AG04450 (cell line): ENCODE data around the gene SEMA4A. TPM values are rescaled to one million over a fixed set of nuclear protein-coding genes. Genes with fewer than 3 reads are reported as not detected.
A peak's percentile ranks its signal among the peaks of the same experiment; 100 is the strongest.

ENCODE experiments used
- CTCF ChIA-PET: fragments of 300-600, 350-600 bp; formaldehyde crosslinking; extraction: SDS; loops from one replicate; lab custom pipeline; 2022; ENCODE audit warnings: antibody characterized with exemption, inconsistent platforms; lab: Charles Lee
- POLR2A ChIA-PET: fragments of 350-600 bp; formaldehyde crosslinking; extraction: SDS; loops from one replicate; lab custom pipeline; 2021; ENCODE audit warnings: antibody characterized with exemption, inconsistent platforms; lab: Yijun Ruan, JAX
- DNase-seq: peaks from one replicate; pipeline ENCODE4 v3.0.0-alpha.2; 2011; ENCODE audit warnings: low read depth, low spot score
- H3K27ac ChIP-seq: one replicate; pipeline ENCODE4 v1.5.1; 2012; ENCODE audit warnings: low read depth, low read length, control low read depth
- H3K27me3 ChIP-seq: one replicate; pipeline ENCODE4 v1.6.0; 2012; ENCODE audit warnings: low read length; ENCODE audit not compliant: control insufficient read depth, insufficient read depth
- H3K4me3 ChIP-seq: 2 replicates; pipeline ENCODE4 v1.5.1; 2011; ENCODE audit warnings: mild to moderate bottlenecking, low read depth, low read length, control low read depth
- H3K9me3 ChIP-seq: 2 replicates; pipeline ENCODE4 v1.5.1; 2012; ENCODE audit warnings: low read length; ENCODE audit not compliant: control insufficient read depth, insufficient read depth
- polyA plus RNA-seq: library from polyadenylated mRNA; depleted of rRNA; stranded (reverse); fragments of >200 nt; gene quantifications from 2 replicates; pipeline ENCODE4 v1.2.3, GENCODE V29; 2011
- TF ChIP-seq, protein P1 (sequence below): IDR thresholded peaks from 2 replicates; pipeline ENCODE4 v1.5.1; 2011; ENCODE audit warnings: low read depth, low read length, control low read depth, inconsistent platforms

SEMA4A gene
- polyA plus RNA-seq, 1 experiment: 0.60 TPM

DNA sequence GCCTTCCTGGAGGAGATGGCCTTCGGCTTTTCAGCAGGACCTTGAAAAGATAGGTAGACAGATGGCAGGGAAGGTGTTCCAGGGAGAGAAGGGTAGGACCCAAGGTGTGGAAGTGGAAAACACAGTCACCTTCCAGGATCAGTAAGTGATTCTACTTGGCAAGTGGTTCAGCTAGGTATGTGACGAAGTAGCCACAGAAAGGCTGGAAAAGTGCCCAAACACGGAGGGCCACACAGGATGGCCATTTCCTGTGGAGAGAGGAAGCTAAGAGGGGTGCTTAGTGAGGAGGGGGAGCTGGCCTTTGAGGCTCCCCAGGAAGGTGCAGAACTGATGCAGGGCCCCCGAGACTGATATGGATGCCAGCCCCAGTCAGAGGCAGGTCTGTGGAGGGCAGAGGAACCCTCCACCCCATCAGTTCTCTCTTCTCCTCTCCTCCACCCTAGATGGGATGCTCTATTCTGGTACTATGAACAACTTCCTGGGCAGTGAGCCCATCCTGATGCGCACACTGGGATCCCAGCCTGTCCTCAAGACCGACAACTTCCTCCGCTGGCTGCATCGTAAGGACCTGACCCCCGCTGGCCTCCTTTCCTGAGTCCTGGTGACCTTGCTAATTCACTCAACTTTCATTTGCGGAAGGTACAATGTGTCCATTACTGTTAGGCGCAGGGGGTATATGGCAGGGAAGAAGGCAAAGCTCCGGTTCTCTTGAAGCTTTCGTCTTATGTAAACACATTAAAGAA is 6.8 kb downstream of the SEMA4A start:
- ChIA-PET POLR2A (interaction anchor here (0.6 to 1.9 kb wide), 2 partner anchors 53 to 54 kb away, joined by 3 to 5 read pairs; partner anchors contain the start of gene PMF1), CTCF (interaction anchor here (0.9 to 1.0 kb wide), 2 partner anchors 30 to 65 kb away, joined by 3 read pairs; no protein-coding TSS in a partner anchor)
- Histone ChIP-seq H3K9me3 (no peaks in the 10 kb centered on the region), H3K4me3 (no peak overlapping the region; the same call in 1 of the 2 replicates), H3K27me3 (no peaks in the 10 kb centered on the region), H3K27ac (no peak overlapping the region)
- no peak for DNase-seq
- TF ChIP-seq, protein P1, sequence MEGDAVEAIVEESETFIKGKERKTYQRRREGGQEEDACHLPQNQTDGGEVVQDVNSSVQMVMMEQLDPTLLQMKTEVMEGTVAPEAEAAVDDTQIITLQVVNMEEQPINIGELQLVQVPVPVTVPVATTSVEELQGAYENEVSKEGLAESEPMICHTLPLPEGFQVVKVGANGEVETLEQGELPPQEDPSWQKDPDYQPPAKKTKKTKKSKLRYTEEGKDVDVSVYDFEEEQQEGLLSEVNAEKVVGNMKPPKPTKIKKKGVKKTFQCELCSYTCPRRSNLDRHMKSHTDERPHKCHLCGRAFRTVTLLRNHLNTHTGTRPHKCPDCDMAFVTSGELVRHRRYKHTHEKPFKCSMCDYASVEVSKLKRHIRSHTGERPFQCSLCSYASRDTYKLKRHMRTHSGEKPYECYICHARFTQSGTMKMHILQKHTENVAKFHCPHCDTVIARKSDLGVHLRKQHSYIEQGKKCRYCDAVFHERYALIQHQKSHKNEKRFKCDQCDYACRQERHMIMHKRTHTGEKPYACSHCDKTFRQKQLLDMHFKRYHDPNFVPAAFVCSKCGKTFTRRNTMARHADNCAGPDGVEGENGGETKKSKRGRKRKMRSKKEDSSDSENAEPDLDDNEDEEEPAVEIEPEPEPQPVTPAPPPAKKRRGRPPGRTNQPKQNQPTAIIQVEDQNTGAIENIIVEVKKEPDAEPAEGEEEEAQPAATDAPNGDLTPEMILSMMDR: no peak

DNA sequence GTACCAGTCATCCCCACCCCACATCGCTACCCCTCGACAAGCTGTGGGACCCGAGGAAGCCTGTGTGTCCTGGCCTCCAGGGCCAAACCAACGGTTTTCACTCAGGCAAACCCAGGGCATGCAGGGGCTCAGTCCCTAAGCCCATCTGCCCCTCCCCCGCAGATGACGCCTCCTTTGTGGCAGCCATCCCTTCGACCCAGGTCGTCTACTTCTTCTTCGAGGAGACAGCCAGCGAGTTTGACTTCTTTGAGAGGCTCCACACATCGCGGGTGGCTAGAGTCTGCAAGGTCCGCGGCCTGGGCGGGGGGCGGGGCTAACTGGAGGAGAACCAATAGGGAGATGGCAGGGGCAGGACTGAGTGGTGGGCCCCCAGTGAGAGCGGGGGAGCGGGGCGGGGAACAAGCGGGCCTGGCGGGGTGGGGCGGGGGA is 7.4 kb downstream of the SEMA4A start:
- ChIA-PET CTCF (interaction anchor here (0.9 to 1.0 kb wide), 2 partner anchors 31 to 64 kb away, joined by 3 read pairs; no protein-coding TSS in a partner anchor), POLR2A (interaction anchor here (0.6 to 1.9 kb wide), 4 partner anchors 10 to 55 kb away, joined by 3 to 6 read pairs (median 4); partner anchors contain the start of gene PMF1)
- Histone ChIP-seq H3K4me3 (peak overlapping the region; percentile 52), H3K27me3 (no peaks in the 10 kb centered on the region), H3K27ac (no peak overlapping the region), H3K9me3 (no peaks in the 10 kb centered on the region)
- DNase-seq: peak; percentile 42
- TF ChIP-seq, protein P1: no peak

DNA sequence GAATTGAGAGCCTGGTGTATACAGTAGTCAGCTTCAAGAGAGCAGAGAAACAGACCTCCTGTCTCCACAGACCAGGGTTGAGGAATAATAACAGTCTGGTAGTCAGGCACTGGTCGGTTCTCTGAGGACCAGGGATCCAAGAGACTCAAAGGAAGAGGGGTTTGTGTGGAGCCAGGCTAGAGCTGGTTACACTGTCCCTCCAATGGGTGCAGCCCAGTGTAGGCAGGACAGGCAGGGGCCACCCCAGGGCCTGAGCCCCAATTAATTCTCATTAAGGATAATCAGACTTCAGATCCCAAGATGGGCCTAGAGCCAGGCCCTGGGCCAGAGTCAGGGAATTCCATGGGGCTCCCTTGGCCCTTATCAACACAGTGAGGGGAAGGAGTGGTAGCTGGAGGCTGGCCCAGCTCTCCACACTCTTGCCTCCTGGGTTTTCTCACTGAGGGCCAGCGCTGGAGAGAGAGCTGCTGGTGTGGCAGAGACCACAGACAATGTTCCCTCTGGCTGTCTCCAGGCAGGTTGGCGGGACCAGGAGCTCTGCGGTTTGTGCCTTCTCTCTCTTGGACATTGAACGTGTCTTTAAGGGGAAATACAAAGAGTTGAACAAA is 9.1 kb downstream of the SEMA4A start:
- CTCF ChIA-PET: interaction anchor here (0.6 kb wide), 1 partner anchor 29 kb away, joined by 3 read pairs; no protein-coding TSS in a partner anchor
- DNase-seq: no peak

DNA sequence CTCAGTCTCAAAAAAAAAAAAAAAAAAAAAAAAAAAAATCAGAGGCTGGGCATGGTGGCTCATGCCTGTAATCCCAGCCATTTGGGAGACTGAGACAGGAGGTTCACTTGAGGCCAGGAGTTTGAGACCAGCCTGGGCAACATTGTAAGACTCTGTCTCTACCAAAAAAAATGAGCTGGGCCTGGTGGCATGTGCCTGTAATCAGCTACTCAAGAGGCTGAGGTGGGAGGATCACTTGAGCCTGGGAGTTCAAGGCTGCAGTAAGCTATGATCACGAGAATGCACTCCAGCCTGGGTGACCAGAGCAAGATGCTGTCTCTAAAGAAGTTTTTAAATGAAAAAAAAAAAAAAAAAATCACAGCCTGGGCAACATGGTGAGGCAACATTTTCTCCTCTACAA is 10.3 kb downstream of the SEMA4A start:
- no peak for DNase-seq
- Histone ChIP-seq H3K4me3 (no peak overlapping the region), H3K9me3 (no peaks in the 10 kb centered on the region), H3K27ac (no peak overlapping the region), H3K27me3 (no peaks in the 10 kb centered on the region)
- ChIA-PET POLR2A (interaction anchor here (0.7 kb wide), 1 partner anchor 23 kb away, joined by 6 read pairs; no protein-coding TSS in a partner anchor), CTCF (interaction anchor here (0.7 to 1.6 kb wide), 5 partner anchors 30 to 156 kb away, joined by 4 to 11 read pairs (median 4); partner anchors contain the start of gene SLC25A44)
- TF ChIP-seq, protein P1: no peak

More for the DNA sequence above, 9.1 kb downstream of the SEMA4A start:
- Histone ChIP-seq H3K9me3 (no peaks in the 10 kb centered on the region), H3K27ac (no peak overlapping the region), H3K27me3 (no peaks in the 10 kb centered on the region), H3K4me3 (no peak overlapping the region)
- POLR2A ChIA-PET: interaction anchor here (0.8 to 1.9 kb wide), 3 partner anchors 9 to 50 kb away, joined by 4 to 6 read pairs (median 5); partner anchors contain the start of gene PMF1
- TF ChIP-seq, protein P1: no peak
